WTC11 (cell line): ENCODE results near the gene HACD2. TPM values are rescaled to one million over a fixed set of nuclear protein-coding genes. Genes with fewer than 3 reads are reported as not detected.

Source experiments
- ATAC-seq: fragments of 200-7000 bp; cut with Tn5 transposase; 2 replicates; pipeline ENCODE4 v1.10.0; 2021; ENCODE audit warnings: mild to moderate bottlenecking, moderate library complexity
- CTCF ChIA-PET: fragments of 300-600 bp; sonication (Branson Sonifier 250); formaldehyde crosslinking; loops from one replicate; lab custom pipeline; 2021; ENCODE audit warnings: antibody characterized with exemption; lab: Charles Lee
- POLR2A ChIA-PET: fragments of 350-600 bp; sonication (Branson Sonifier 250); formaldehyde crosslinking; loops from one replicate; lab custom pipeline; 2021; ENCODE audit warnings: antibody characterized with exemption; lab: Charles Lee
- DNase-seq: peaks from one replicate; pipeline ENCODE4 v3.0.0; 2021; ENCODE audit warnings: low spot score
- H3K27ac Mint-ChIP-seq: 2 replicates; pipeline ENCODE4 v1.8.0; 2021; ENCODE audit warnings: mixed read lengths
- H3K27me3 Mint-ChIP-seq: 2 replicates; pipeline ENCODE4 v1.8.0; 2021; ENCODE audit warnings: low read depth, mild to moderate bottlenecking, moderate library complexity, mixed read lengths
- H3K36me3 Mint-ChIP-seq: 2 replicates; pipeline ENCODE4 v1.8.0; 2021; ENCODE audit warnings: mixed read lengths
- H3K4me1 Mint-ChIP-seq: 2 replicates; pipeline ENCODE4 v1.8.0; 2022; ENCODE audit warnings: mixed read lengths
- H3K4me3 Mint-ChIP-seq: 2 replicates; pipeline ENCODE4 v1.8.0; 2021; ENCODE audit warnings: mild to moderate bottlenecking, moderate library complexity, mixed read lengths
- H3K9me3 Mint-ChIP-seq: 2 replicates; pipeline ENCODE4 v1.8.0; 2021; ENCODE audit warnings: mixed read lengths
- AR ChIP-seq: fragments of 250-450 bp; sonication (Bioruptor Pico); IDR thresholded peaks from 2 replicates; pipeline ENCODE4 v1.9.0; 2021; ENCODE audit warnings: mild to moderate bottlenecking
- ARID4B ChIP-seq: sonication (generic); formaldehyde crosslinking; IDR thresholded peaks from 2 replicates; pipeline ENCODE4 v1.8.0; 2023; ENCODE audit warnings: missing genetic modification reagents, mild to moderate bottlenecking, borderline replicate concordance
- CREB1 ChIP-seq: sonication (generic); formaldehyde crosslinking; IDR thresholded peaks from 2 replicates; pipeline ENCODE4 v1.8.0; 2023; ENCODE audit warnings: mild to moderate bottlenecking, missing genetic modification reagents
- CTCF ChIP-seq: fragments of 200-600 bp; IDR thresholded peaks from 2 replicates; pipeline ENCODE4 v1.8.0; 2022; ENCODE audit warnings: antibody characterized with exemption
- ERG ChIP-seq: fragments of 250-450 bp; sonication (Bioruptor Pico); IDR thresholded peaks from 2 replicates; pipeline ENCODE4 v1.8.0; 2021; ENCODE audit warnings: mild to moderate bottlenecking
- FOXK1 ChIP-seq: sonication (generic); formaldehyde crosslinking; IDR thresholded peaks from 2 replicates; pipeline ENCODE4 v1.8.0; 2022; ENCODE audit warnings: mild to moderate bottlenecking, moderate library complexity, missing genetic modification reagents
- FOXP4 ChIP-seq: sonication (generic); formaldehyde crosslinking; IDR thresholded peaks from 2 replicates; pipeline ENCODE4 v1.8.0; 2022; ENCODE audit warnings: mild to moderate bottlenecking, missing genetic modification reagents
- NR3C1 ChIP-seq: sonication (generic); formaldehyde crosslinking; conservative IDR thresholded peaks from 2 replicates; pipeline ENCODE4 v1.8.1; 2023; ENCODE audit warnings: low read depth, mild to moderate bottlenecking, missing genetic modification reagents
- PRDM15 ChIP-seq: sonication (generic); formaldehyde crosslinking; IDR thresholded peaks from 2 replicates; pipeline ENCODE4 v1.8.0; 2022; ENCODE audit warnings: missing genetic modification reagents
- STAT6 ChIP-seq: sonication (generic); formaldehyde crosslinking; conservative IDR thresholded peaks from 2 replicates; pipeline ENCODE4 v1.8.1; 2023; ENCODE audit warnings: mild to moderate bottlenecking, low read depth, missing genetic modification reagents, moderate library complexity
- ZBTB21 ChIP-seq: sonication (generic); formaldehyde crosslinking; IDR thresholded peaks from 2 replicates; pipeline ENCODE4 v1.8.1; 2023; ENCODE audit warnings: mild to moderate bottlenecking, missing genetic modification reagents, borderline replicate concordance
- ZMAT4 ChIP-seq: fragments of 250-450 bp; sonication (Bioruptor Pico); IDR thresholded peaks from 2 replicates; pipeline ENCODE4 v1.9.0; 2021; ENCODE audit warnings: mild to moderate bottlenecking
- ZNF263 ChIP-seq: sonication (generic); formaldehyde crosslinking; IDR thresholded peaks from 2 replicates; pipeline ENCODE4 v1.8.1; 2022; ENCODE audit warnings: low read depth, mild to moderate bottlenecking, moderate library complexity, missing genetic modification reagents
- ZNF396 ChIP-seq: fragments of 250-450 bp; sonication (Bioruptor Pico); IDR thresholded peaks from 2 replicates; pipeline ENCODE4 v1.8.0; 2021; ENCODE audit warnings: mild to moderate bottlenecking, moderate library complexity, borderline replicate concordance
- total RNA-seq: library from RNA; stranded (reverse); gene quantifications from 3 replicates; pipeline ENCODE4 v1.2.3, GENCODE V29; 2021

Gene HACD2
- total RNA-seq, 1 experiment from 2014 or later = 26.1 TPM

GRCh38 chr3:123587401-123587800, 2.5 kb upstream of the HACD2 start:
- peaks cover 52% of the 10 kb centered on the region for H3K36me3 Mint-ChIP-seq
- ATAC-seq (no peak), DNase-seq (no peak)
- peaks cover 42% of the 10 kb centered on the region for H3K9me3 Mint-ChIP-seq
- TF ChIP-seq ZNF396 (no peak), NR3C1 (CRISPR knock-in tag) (no peak), ARID4B (CRISPR knock-in tag) (no peak), CTCF (no peak), FOXK1 (CRISPR knock-in tag) (no peak)
- peaks cover 15% of the 10 kb centered on the region for H3K27me3 Mint-ChIP-seq
- POLR2A ChIA-PET = no interaction called here
- no peak overlapping the region for H3K27ac Mint-ChIP-seq
- H3K4me1 Mint-ChIP-seq = peaks cover 27% of the 10 kb centered on the region
- no peak overlapping the region; the same call in 1 of the 2 replicates for H3K4me3 Mint-ChIP-seq
- CTCF ChIA-PET = interaction anchor here (1.1 kb wide), 1 partner anchor 55 kb away, joined by 3 read pairs; no protein-coding TSS in a partner anchor

GRCh38 chr3:123586968-123587367, 2.1 kb upstream of the HACD2 start:
- H3K4me1 Mint-ChIP-seq = peaks cover 28% of the 10 kb centered on the region
- peaks cover 15% of the 10 kb centered on the region for H3K27me3 Mint-ChIP-seq
- no peak overlapping the region for H3K27ac Mint-ChIP-seq
- peaks cover 48% of the 10 kb centered on the region for H3K36me3 Mint-ChIP-seq
- CTCF ChIA-PET = interaction anchor here (1.1 to 1.8 kb wide), 2 partner anchors 55 to 66 kb away, joined by 3 to 7 read pairs; no protein-coding TSS in a partner anchor
- DNase-seq (no peak), ATAC-seq (no peak)
- peaks cover 42% of the 10 kb centered on the region for H3K9me3 Mint-ChIP-seq
- POLR2A ChIA-PET = interaction anchor here (0.9 to 1.0 kb wide), 2 partner anchors 12 to 54 kb away, joined by 3 read pairs; no protein-coding TSS in a partner anchor
- H3K4me3 Mint-ChIP-seq = no peak overlapping the region; the same call in 1 of the 2 replicates
- TF ChIP-seq ERG (CRISPR knock-in tag) (no peak), CREB1 (CRISPR knock-in tag) (no peak), ZNF263 (no peak), ZBTB21 (CRISPR knock-in tag) (no peak), FOXP4 (CRISPR knock-in tag) (no peak), AR (CRISPR knock-in tag) (no peak), PRDM15 (CRISPR knock-in tag) (no peak), STAT6 (no peak), ZMAT4 (no peak)
